ENCODE measurements around the gene REPS2.

The REPS2 gene

DNA sequence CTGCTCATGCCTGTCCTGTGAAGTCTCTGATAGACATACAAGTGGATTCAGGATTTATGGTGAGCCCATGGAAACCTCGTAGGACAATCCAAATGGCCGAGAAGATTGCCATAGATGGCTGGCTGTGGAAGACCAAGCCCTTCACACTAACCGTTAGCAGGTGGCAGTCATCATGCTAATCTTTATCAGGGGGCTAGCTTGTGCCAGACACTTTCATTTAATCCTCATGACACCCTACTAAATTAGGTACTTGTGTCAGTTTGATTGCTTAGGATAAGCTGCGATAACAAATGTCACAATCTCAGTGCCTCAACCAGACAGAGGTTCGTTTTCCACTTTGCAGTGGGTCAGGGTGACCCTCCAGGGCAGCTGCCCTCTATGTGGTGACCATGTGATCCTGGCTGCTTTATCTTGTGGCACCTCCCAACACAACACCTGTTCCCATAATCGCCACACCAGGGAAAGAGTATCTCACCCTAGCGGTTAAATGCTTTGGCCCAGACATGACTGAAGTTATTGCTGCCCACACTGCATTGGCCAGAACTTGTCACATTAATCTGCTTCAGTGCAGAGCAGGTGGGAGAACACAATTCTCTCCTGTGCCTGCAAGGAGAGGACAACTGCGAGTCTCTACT is 60.8 kb downstream of the REPS2 start:
- DNase-seq = peak; percentile 68

DNA sequence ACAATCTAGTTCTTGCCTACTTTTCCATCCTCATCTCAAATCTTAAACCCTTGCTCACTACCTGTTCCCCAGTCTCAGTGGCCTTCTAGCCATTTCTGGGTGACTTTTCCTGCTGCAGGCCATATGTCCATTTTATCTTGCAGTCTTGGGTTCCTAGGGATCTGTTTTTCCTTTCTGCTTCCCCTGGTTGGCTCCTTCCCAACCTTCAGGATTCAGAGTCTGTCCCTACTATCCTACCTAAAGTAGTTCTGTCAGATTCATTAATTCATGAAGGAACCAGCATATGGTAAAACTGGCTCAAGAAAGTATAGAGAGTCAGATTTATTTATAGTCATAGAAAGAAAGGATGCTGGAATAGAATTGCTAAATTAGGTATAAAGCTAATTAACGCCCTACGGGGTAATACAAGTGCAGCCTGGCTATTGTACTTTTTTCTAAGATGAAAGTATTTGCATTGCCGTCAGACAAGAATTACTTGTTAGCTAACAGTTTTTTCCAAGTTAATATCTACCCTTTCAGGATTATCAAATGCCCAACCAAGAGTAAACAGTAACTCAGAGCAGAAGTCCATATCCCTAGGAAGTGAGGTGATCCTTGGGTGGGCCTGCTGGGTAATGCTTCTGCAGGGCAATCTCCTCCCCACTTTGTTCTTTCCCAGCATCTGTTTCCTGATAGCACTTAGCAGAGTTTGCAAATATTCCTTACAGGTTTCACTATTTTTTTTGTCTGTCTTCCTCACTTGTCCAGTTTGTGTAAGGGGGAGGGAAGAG is 63.6 kb downstream of the REPS2 start:
- DNase-seq = no peak

GRCh38 chrX:17012465-17012864 is 66.0 kb downstream of the REPS2 start:
- DNase-seq = no peak

DNA sequence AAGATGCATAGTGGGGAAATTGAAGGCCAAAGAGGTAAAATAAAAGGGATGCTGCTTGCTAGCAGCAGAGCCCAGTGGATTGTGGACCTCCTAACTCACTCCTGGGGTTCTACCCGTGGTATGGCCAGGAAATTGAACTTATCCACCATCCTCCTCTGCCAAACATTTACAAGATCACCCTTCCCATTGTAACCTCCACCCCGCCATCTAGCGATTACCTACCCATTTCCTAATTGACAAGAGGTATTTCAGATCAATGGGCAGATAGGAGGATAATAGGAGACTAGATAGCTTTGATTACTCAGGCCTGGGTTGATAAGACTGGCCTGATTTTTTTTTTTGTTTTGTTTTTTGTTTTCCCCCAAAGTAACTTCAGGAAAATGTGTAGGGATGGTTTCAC is 67.8 kb downstream of the REPS2 start:
- DNase-seq = no peak

- no peak for DNase-seq
Observed at GRCh38 chrX:17017134-17017533, 70.7 kb downstream of the REPS2 start.

DNA sequence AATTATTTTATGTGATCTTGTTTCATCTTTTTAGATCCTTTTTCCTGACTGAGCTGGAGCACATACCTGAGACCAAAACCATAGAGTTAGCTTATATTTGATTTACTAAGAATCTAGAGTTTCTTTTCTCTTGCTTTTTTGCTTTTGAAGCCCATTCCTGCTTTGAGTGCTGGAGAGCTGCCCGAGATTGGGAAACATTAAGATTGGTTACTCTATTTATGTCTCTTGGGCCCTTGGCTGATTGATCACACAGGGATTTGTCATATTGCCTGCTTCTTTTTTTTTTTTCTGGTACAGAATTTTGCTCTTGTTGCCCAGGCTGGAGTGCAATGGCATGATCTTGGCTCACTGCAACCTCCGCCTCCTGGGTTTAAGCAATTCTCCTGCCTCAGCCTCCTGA is 73.9 kb downstream of the REPS2 start:
- DNase-seq = no peak

- DNase-seq = no peak
Observed at GRCh38 chrX:17020851-17021821, 74.7 kb downstream of the REPS2 start.

- DNase-seq = no peak
Observed at GRCh38 chrX:17021851-17022604, 75.6 kb downstream of the REPS2 start.

DNA sequence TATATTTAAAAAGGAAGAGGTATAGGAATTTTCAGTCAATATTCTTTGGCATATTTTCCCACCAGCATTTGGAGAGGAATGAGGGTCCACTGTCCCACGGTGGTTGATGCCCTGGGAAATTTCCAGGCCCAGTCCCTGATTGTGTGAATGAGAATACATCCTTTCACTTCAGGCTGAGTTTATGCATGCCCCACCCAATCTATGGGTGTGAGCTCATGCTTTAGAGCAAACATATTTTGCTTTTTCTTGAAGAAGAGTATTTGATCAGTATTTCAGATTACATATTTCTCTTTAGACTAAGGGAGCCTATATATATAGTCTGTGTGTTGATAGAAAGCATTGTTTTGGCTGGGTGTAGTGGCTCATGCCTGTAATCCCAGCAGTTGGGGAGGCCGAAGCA is 77.2 kb downstream of the REPS2 start:
- no peak for DNase-seq

- DNase-seq = no peak
Observed at GRCh38 chrX:17024886-17025285, 78.4 kb downstream of the REPS2 start.

- no peak for DNase-seq
Observed at GRCh38 chrX:17025621-17026302, 79.3 kb downstream of the REPS2 start.

DNA sequence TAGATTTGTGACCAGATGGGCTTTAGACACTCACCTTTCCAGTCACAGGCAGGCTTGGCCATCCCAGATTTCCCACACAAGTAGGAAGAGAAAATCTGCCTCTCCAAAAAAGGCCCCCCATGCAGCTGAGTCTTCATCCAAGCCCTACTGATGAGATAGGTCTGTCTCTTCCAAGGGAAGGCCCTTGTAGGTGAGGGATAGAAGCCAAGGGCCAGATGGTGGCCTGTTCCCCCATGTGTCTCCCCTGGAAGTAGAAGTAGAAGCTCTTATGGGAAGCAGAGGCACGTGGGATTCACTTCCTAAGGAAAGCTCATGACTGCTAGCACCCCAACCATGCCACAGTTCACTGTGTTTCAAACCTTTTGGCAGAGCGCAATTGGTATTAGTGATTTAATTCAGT is 81.5 kb downstream of the REPS2 start:
- no peak for DNase-seq

DNA sequence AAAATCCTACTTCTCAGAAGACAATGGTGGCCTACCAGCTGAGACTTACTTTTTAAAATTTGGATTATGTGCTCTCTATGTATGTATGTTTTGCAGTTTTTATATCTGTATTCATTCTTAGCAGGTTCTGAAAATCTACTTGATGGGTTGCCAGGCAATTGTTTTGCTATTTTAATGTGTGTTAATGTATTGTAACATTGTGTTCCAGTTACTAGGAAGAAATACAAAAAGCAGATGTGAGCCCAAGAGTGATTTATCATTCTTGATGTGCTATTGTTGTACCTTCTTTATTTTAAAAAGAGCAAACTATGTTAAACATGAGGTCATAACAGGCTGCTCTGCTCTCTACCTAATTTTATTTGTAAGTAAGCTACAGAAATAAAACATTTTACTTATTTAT is 81.9 kb downstream of the REPS2 start:
- DNase-seq = no peak

DNA sequence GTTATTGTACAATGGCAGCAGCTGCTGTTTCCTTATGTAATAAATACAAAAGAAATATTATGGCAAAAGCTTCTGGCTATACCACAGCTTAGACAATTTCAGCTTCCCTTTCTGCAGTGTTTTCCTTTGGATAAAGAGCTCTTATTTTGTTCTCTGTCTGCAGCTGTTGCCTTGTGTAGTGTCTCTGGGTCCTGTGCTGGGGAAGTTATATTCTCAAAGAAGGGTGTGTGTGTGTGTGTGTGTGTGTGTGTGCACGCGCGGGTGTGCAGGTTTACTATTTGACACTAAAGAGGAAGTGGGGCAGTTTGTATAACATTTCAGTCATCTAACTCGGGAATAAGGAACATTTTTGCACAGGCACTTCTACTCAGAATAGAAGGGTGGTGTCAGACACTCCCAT is 83.6 kb downstream of the REPS2 start:
- DNase-seq = no peak

GRCh38 chrX:17030580-17031270 is 84.3 kb downstream of the REPS2 start:
- no peak for DNase-seq

GRCh38 chrX:17031827-17032226 is 85.4 kb downstream of the REPS2 start:
- no peak for DNase-seq

- no peak for DNase-seq
Observed at GRCh38 chrX:17032351-17032750, 85.9 kb downstream of the REPS2 start.

- DNase-seq = no peak
Observed at GRCh38 chrX:17033225-17033624, 86.8 kb downstream of the REPS2 start.

- DNase-seq = no peak
Observed at GRCh38 chrX:17035111-17035510, 88.7 kb downstream of the REPS2 start.

GRCh38 chrX:17036171-17036961 is 89.9 kb downstream of the REPS2 start:
- peak; percentile 8 for DNase-seq

DNA sequence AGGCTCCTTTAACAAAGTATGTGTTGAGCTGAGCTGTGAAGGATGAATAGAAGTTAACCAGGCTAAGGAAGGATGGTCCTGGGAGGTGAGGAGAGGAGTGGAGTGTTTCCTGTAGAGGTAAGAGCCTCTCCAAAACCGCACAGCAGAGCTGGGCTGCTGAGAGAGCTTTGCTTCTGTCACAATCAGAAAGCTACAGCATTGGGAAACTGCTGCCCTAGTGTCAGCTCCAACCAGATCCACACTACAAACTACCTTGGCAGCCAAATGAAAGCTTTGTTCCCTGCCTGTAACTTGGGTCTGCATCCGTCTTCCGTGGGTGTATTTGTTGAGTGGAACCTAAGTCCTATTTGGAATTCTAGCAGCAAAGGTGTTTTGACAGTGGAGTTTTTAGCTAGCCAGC is 91.8 kb downstream of the REPS2 start:
- no peak for DNase-seq
